Psoas muscle (tissue), 8 donors: Measurements from ENCODE around the gene RANBP3L. TPM values are rescaled to one million over a fixed set of nuclear protein-coding genes. Genes with fewer than 3 reads are reported as not detected.
A peak's percentile ranks its signal among the peaks of the same experiment; 100 is the strongest.

ENCODE experiments used
- ATAC-seq, 4 donors: fragments of 200-7000 bp; cut with Tn5 transposase; one replicate each; pipeline ENCODE4 v1.9.1; 2020; ENCODE audit warnings: moderate library complexity in 3 of 4, mild to moderate bottlenecking in 2 of 4
- DNase-seq, 2 donors: peaks; one replicate each; pipeline ENCODE4 v3.0.0-alpha.2; 2020
- H3K27ac ChIP-seq: fragments of 200-600 bp; one replicate; pipeline ENCODE4 v1.8.0; 2022
- H3K27me3 ChIP-seq, 3 donors: fragments of 200-600 bp in 1 of 3; one replicate each; pipeline versions ENCODE4 v1.6.1 to v1.8.0; 2013 to 2022; ENCODE audit warnings: low read length in 2 of 3, mild to moderate bottlenecking in 2 of 3, moderate library complexity in 1 of 3; ENCODE audit not compliant: insufficient read depth in 3 of 3
- H3K36me3 ChIP-seq, 2 donors: fragments of 200-600 bp in 1 of 2; one replicate each; pipeline versions ENCODE4 v1.6.1 to v1.8.0; 2013 to 2022; ENCODE audit warnings: low read depth in 1 of 2, mild to moderate bottlenecking in 1 of 2, moderate library complexity in 1 of 2; ENCODE audit not compliant: insufficient read depth in 1 of 2
- H3K4me1 ChIP-seq: fragments of 200-600 bp; one replicate; pipeline ENCODE4 v1.8.0; 2022
- H3K4me3 ChIP-seq: fragments of 200-600 bp; one replicate; pipeline ENCODE4 v1.8.0; 2022; ENCODE audit warnings: mild to moderate bottlenecking
- H3K9me3 ChIP-seq: fragments of 200-600 bp; one replicate; pipeline ENCODE4 v1.8.0; 2022
- WGBS, 3 donors: extraction: QIAGEN DNeasy Blood & Tissue Kit; methylation state at CpG; one replicate each; pipeline versions ENCODE4 v1.1.6 to v1.1.7; 2013; 5-methylcytosine and 5-hydroxymethylcytosine counted together
- intact Hi-C, 2 donors: fragments of 100-400 bp; cut with DNase I; formaldehyde crosslinking; loops; one replicate each; pipeline versions ENCODE4 v1.11.0 to v1.14.2; 2022
- polyA plus RNA-seq, 3 donors: library from polyadenylated mRNA; stranded (reverse); fragments of 200-250 nt; gene quantifications; one replicate each; pipeline ENCODE4 v1.2.3, GENCODE V29; 2013
- total RNA-seq, 4 donors: library from RNA; stranded (reverse); fragmentation: NEBNext Ultra II Directional in 2 of 4; extraction: Animal tissue kit (Norgen Biotek cat#: 25700) in 2 of 4; gene quantifications; one replicate each; pipeline versions ENCODE4 v1.2.1 to v1.2.4, GENCODE V29; 2021 to 2023
- TF ChIP-seq, protein P1 (sequence below): fragments of 200-600 bp; IDR thresholded peaks from one replicate; pipeline ENCODE4 v1.8.0; 2022; ENCODE audit warnings: antibody characterized with exemption
- donor health status: healthy with polysubstance abuse.
- donor health status: DM: no; HTN: no; CAD: no; lungs with moderate emphysema.
- donor health status: Bipolar disorder and iron deficiency.
- donor health status: healthy.
- donor health status: DM: yes; HTN: yes; CAD: no.
- donor health status: DM: no; HTN: no; CAD: no.
- donor health status: DM: no; HTN: no; CAD: no.
- donor health status: DM: yes; HTN: yes; CAD: no.

RANBP3L gene
- total and polyA plus RNA-seq, 7 donors, result 0.04 to 0.58 (median 0.17) TPM; not detected in 2

DNA sequence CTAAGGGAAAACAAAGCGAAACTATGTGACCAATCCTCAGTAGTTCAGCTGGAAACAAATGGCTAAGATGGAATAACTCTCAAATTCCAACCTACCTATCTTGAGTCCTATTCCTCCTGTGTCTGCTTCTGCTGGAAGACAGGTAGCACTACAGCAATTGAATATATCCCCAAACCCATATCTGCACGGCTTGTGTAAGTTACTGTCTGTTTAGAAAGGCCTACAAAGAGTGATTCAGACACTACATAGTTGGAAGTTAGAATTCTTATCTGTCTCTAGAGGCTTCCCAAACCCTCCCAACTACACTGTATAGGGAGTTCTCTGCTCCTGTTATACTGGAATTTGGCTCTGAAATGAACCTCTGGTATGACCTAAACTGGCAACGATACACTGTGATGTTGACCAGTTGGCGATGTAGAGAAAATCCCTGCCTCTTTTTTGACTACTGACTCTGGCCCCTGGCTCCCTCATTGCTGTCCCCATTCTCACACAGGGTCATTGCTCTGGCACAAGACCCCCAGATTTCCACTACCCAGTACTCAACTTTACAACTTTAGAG lies 37.4 kb downstream of the RANBP3L start:
- no peak overlapping the region for H3K4me3 ChIP-seq
- intact Hi-C loops, result loop anchor here (5.0 to 10.0 kb wide), 2 partner anchors 431 to 433 kb away; no protein-coding TSS in a partner anchor
- ATAC-seq (no peak), DNase-seq (no peak)
- H3K27ac ChIP-seq, result no peak overlapping the region
- TF ChIP-seq, protein P1, sequence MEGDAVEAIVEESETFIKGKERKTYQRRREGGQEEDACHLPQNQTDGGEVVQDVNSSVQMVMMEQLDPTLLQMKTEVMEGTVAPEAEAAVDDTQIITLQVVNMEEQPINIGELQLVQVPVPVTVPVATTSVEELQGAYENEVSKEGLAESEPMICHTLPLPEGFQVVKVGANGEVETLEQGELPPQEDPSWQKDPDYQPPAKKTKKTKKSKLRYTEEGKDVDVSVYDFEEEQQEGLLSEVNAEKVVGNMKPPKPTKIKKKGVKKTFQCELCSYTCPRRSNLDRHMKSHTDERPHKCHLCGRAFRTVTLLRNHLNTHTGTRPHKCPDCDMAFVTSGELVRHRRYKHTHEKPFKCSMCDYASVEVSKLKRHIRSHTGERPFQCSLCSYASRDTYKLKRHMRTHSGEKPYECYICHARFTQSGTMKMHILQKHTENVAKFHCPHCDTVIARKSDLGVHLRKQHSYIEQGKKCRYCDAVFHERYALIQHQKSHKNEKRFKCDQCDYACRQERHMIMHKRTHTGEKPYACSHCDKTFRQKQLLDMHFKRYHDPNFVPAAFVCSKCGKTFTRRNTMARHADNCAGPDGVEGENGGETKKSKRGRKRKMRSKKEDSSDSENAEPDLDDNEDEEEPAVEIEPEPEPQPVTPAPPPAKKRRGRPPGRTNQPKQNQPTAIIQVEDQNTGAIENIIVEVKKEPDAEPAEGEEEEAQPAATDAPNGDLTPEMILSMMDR, result no peak
- no peaks in the 10 kb centered on the region for H3K36me3 ChIP-seq
- no peaks in the 10 kb centered on the region for H3K9me3 ChIP-seq
- 79 to 85% (median 85%) methylated on average over 4 of the region's 4 CpGs for WGBS, 3 donors
- H3K27me3 ChIP-seq, result no peaks in the 10 kb centered on the region
- no peaks in the 10 kb centered on the region for H3K4me1 ChIP-seq

DNA sequence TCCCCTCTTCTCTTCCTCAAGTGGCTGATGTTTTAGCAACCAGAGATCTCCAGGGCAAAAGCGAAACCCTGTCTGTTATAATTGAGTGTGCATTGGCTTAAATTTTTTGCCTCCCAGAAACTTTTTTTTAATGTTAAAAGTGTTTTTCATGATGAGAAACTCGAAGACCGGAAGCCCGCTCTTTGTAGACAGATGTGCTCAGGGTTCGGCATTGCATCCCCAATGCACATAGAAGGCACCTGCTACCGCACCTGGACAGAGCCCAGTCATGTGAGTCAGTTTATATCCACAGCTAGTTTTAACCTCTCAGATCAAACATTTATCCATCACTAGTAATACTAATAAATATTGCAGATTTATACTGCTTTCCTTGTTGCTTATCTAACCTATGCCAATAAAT lies 40.5 kb downstream of the RANBP3L start:
- intact Hi-C loops, result loop anchor here (5.0 to 10.0 kb wide), 2 partner anchors 434 to 436 kb away; no protein-coding TSS in a partner anchor
- TF ChIP-seq, protein P1, result no peak
- no peak for DNase-seq

DNA sequence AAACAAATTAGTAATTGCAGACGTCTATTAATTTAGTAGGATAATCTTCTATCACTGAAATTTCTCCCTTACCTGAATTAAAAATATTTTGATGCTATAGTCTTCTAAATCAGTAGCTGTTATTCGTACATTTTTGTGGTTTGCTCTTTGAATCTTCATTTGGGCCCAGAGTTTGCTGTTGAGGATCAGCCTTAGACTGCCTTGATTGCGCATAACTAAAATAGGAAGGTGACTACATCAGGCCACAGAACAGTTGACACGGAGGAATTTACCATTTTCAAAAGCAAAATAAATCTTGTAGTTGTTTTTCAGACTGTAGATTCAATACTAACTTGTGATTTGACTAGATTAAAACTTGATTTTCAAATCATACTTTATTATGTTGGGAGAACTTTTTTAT lies 48.1 kb downstream of the RANBP3L start:
- Histone ChIP-seq H3K9me3 (no peaks in the 10 kb centered on the region), H3K4me3 (no peak overlapping the region), H3K4me1 (no peaks in the 10 kb centered on the region), H3K27me3 (no peaks in the 10 kb centered on the region), H3K27ac (no peak overlapping the region), H3K36me3 (no peaks in the 10 kb centered on the region)
- DNase-seq (no peak), ATAC-seq (no peak)
- TF ChIP-seq, protein P1, result no peak
- 69 to 94% (median 69%) methylated on average over 4 of the region's 4 CpGs for whole genome bisulfite sequencing, 3 donors
- intact Hi-C loops, result no loop called here

More for the DNA sequence above, 40.5 kb downstream of the RANBP3L start:
- Histone ChIP-seq H3K27me3 (no peaks in the 10 kb centered on the region), H3K4me3 (no peak overlapping the region), H3K4me1 (no peaks in the 10 kb centered on the region), H3K27ac (no peak overlapping the region), H3K9me3 (no peaks in the 10 kb centered on the region), H3K36me3 (no peaks in the 10 kb centered on the region)
- ATAC-seq, result no peak
- 82 to 88% (median 83%) methylated on average over 6 of the region's 6 CpGs for WGBS, 3 donors

DNA sequence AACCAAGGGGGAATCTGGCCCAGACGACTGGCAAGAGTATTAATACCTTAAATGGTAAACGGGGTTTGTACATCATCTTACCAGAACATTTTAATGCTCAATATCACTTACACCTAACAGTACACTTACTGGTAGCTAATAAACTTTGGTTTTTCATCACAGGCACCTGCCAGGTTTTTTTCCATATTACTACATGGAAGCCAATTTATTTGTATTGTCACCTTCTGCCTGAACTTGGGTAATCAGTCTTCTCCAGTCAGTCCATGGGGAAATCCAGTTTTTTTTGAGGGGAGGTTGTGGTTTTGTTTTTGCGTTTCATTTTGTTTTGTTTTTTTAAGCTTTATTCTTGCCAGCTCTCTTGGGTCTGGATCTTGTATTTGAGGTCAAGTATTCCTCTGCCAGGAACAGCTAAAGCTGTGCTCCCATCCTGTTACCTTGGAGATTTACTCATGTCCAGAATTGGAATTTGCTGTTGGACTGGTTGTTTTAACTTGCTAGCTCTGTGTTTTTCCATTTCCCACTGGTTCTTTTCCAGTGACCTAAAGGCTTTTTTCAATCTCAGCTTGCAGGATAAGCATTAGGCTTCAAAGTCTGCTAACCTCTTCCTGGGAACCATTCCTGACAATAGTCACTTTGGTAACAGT lies 48.9 kb downstream of the RANBP3L start:
- intact Hi-C loops, result no loop called here

More for the DNA sequence above, 48.9 kb downstream of the RANBP3L start:
- TF ChIP-seq, protein P1, result no peak
- no peak overlapping the region for H3K27ac ChIP-seq
- no peak for DNase-seq
- no peaks in the 10 kb centered on the region for H3K27me3 ChIP-seq
- 63 to 67% (median 64%) methylated on average over 3 of the region's 3 CpGs for WGBS, 3 donors
- H3K4me3 ChIP-seq, result no peak overlapping the region
- no peaks in the 10 kb centered on the region for H3K9me3 ChIP-seq
- H3K4me1 ChIP-seq, result no peaks in the 10 kb centered on the region
- no peaks in the 10 kb centered on the region for H3K36me3 ChIP-seq
- ATAC-seq, result peak in 1 of 4 donors; percentile 46
